Measurements from ENCODE around the gene KCTD1. TPM values are rescaled to one million over a fixed set of nuclear protein-coding genes. Genes with fewer than 3 reads are reported as not detected.

Gene KCTD1
- total RNA-seq, 3 donors from 2014 or later (not counting 1 experiment from before 2014, with no cell fraction given) = 3.8 to 5.8 (median 5.7) TPM

GRCh38 chr18:26405190-26405801, 143.1 kb downstream of the KCTD1 start:
- Mint-ChIP-seq H3K36me3 (no peaks in the 10 kb centered on the region), H3K27ac (no peak overlapping the region), H3K27me3 (ENCODE audit: low read depth in 2 of 2) (peaks cover 0 to 3% of the 10 kb centered on the region in 2 donors), H3K4me3 (no peak overlapping the region), H3K9me3 (no peaks in the 10 kb centered on the region), H3K4me1 (no peaks in the 10 kb centered on the region)
- Histone ChIP-seq H3K36me3 (ENCODE audit: control insufficient read depth, insufficient read depth, low read length) (no peaks in the 10 kb centered on the region), H3K4me1 (ENCODE audit: control insufficient read depth, insufficient read depth, low read length) (no peaks in the 10 kb centered on the region), H3K27me3 (ENCODE audit: control insufficient read depth, insufficient read depth, low read length) (no peaks in the 10 kb centered on the region), H3K9me3 (ENCODE audit: control insufficient read depth, insufficient read depth, low read length) (no peaks in the 10 kb centered on the region), H3K27ac (ENCODE audit: low read length) (no peak overlapping the region), H3K4me3 (ENCODE audit: low read length) (no peak overlapping the region)
- no peak for ATAC-seq
- WGBS (ENCODE audit: insufficient coverage) = 56% methylated on average over 5 of the region's 5 CpGs
- no peak for DNase-seq
- TF ChIP-seq CTCF (IDR thresholded peaks at IDR 0.05) = no peak
- intact Hi-C loops (cut with micrococcal nuclease) = no loop called here
